Peyer's patch (tissue), 4 donors: ENCODE measurements around the gene CDC42BPA. TPM values are rescaled to one million over a fixed set of nuclear protein-coding genes. Genes with fewer than 3 reads are reported as not detected.

Experiments used
- DNase-seq, 3 donors: peaks; one replicate each; pipeline ENCODE4 v3.0.0-alpha.2; 2017 to 2019
- H3K27ac ChIP-seq, 4 donors: fragments of 200-600 bp; sonication (generic); one replicate each; pipeline ENCODE4 v1.5.1; 2016 to 2019
- H3K27me3 ChIP-seq, 2 donors: fragments of 200-600 bp; sonication (generic); one replicate each; pipeline ENCODE4 v1.5.1; 2019
- H3K36me3 ChIP-seq, 3 donors: fragments of 200-600 bp; sonication (generic); one replicate each; pipeline ENCODE4 v1.5.1; 2016 to 2019
- H3K4me1 ChIP-seq, 4 donors: fragments of 200-600 bp; sonication (generic); one replicate each; pipeline ENCODE4 v1.5.1; 2016 to 2019
- H3K4me3 ChIP-seq, 4 donors: fragments of 200-600 bp; sonication (generic); 1 replicate in 3 of 4; 2 replicates in 1 of 4; pipeline ENCODE4 v1.5.1; 2016 to 2019; ENCODE audit warnings: mild to moderate bottlenecking in 1 of 4
- H3K9me3 ChIP-seq, 4 donors: fragments of 200-600 bp; sonication (generic); one replicate each; pipeline ENCODE4 v1.5.1; 2016 to 2019; ENCODE audit warnings: mild to moderate bottlenecking in 1 of 4
- POLR2A ChIP-seq, 2 donors: fragments of 450-650 bp; IDR thresholded peaks; one replicate each; pipeline ENCODE4 v1.5.1; 2017; ENCODE audit warnings: antibody characterized with exemption in 2 of 2, mild to moderate bottlenecking in 2 of 2, moderate library complexity in 2 of 2
- total RNA-seq, 4 donors: library from RNA; depleted of rRNA; stranded (reverse); fragments of >200 nt; gene quantifications; one replicate each; pipeline ENCODE4 v1.1.0, GENCODE V29; 2016
- TF ChIP-seq, protein P1 (sequence below), 6 experiments: fragments of 450-650 bp in 4 of 6; fragments of 200-600 bp in 2 of 6; sonication (generic) in 1 of 6; IDR thresholded peaks; one replicate each; pipeline ENCODE4 v1.5.1; 2017 to 2019; ENCODE audit warnings: antibody characterized with exemption in 6 of 6, mild to moderate bottlenecking in 3 of 6, moderate library complexity in 1 of 6

Gene CDC42BPA
- total RNA-seq, 4 donors from 2014 or later: 49.3 to 107 (median 53.9) TPM

DNA sequence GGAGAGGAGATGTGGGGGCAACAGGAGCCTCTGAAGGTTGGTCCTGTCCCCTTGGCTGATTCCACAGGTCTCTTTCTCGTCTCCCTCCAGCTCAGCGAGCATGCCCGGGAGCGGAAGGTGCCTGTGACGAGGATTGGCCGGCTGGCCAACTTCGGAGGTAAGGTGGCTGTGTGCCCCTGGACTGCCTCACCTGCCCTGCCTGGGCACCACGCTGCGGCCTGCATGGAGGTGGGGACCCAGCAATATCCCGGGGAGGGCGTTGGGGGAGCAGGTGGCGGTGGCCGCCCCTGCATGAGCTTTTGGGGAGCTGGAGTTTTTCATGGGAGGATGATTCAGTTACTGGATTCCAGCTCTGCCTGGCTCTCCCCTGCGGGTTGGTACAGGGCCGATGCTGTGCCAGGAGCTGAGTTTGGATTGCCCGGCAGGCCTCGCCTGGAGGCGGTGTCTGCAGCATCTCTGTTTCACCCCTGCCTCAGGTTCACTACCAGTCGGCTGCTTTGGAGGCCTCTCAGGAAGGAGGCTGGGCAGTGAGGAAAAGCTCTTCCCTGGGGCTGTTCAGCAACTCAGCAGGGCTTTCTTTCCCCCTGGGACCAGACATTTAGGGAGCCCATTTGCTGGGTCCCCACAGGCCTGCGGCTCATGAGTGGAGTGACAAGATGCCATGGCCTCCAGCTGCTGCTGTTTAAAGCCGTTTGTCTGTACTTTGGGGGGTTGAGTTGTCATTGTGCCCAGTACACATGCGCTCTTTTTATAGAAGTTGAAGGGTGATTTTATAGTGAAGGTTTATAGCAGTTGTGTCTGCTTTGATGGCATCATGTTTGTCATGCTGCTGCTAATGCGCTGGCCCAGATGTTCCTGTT, 352.5 kb downstream of the CDC42BPA start:
- Histone ChIP-seq H3K4me3 (no peak overlapping the region), H3K27me3 (no peaks in the 10 kb centered on the region), H3K27ac (no peak overlapping the region), H3K9me3 (no peaks in the 10 kb centered on the region), H3K36me3 (peaks cover 0 to 31% (median 0%) of the 10 kb centered on the region in 3 donors), H3K4me1 (no peaks in the 10 kb centered on the region)
- no peak for TF ChIP-seq POLR2A (IDR thresholded peaks at IDR 0.05)
- TF ChIP-seq, protein P1, sequence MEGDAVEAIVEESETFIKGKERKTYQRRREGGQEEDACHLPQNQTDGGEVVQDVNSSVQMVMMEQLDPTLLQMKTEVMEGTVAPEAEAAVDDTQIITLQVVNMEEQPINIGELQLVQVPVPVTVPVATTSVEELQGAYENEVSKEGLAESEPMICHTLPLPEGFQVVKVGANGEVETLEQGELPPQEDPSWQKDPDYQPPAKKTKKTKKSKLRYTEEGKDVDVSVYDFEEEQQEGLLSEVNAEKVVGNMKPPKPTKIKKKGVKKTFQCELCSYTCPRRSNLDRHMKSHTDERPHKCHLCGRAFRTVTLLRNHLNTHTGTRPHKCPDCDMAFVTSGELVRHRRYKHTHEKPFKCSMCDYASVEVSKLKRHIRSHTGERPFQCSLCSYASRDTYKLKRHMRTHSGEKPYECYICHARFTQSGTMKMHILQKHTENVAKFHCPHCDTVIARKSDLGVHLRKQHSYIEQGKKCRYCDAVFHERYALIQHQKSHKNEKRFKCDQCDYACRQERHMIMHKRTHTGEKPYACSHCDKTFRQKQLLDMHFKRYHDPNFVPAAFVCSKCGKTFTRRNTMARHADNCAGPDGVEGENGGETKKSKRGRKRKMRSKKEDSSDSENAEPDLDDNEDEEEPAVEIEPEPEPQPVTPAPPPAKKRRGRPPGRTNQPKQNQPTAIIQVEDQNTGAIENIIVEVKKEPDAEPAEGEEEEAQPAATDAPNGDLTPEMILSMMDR (IDR thresholded peaks at IDR 0.05): no peak
- no peak for DNase-seq

DNA sequence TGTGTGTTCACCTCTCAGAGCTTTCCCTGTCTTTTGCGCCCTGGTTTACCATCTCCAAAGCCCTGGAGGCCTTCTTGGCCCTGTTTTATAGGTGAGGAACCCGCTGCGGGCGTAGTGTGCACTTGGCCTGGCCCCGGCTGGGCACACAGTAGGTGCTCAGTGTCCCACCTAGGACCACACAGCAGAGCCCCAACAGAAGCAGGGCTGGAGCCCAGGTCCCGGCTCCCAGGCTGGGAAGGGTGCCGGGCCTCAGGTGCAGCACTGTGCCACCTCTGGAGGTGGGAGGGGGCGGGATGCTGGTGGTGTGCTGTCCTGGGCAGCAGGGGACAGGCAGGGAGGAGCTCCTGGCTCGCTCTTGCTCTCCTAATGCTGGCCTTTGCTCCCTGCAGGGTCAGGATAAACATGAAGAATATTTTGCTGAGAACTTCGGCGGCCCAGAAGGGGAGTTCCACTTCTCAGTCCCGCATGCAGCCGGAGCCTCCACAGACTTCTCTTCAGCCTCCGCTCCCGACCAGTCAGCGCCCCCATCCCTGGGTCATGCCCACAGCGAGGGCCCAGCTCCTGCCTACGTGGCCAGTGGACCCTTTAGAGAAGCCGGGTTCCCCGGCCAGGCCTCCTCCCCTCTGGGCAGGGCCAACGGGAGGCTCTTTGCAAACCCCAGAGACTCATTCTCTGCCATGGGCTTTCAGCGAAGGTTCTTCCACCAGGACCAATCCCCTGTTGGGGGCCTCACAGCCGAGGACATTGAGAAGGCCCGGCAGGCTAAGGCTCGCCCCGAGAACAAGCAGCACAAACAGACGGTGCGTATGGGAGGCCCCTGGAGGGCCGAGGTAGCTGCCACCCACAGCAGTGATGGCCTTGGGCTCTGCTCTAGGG, 353.4 kb downstream of the CDC42BPA start:
- peaks cover 0 to 23% (median 0%) of the 10 kb centered on the region in 3 donors for H3K36me3 ChIP-seq

DNA sequence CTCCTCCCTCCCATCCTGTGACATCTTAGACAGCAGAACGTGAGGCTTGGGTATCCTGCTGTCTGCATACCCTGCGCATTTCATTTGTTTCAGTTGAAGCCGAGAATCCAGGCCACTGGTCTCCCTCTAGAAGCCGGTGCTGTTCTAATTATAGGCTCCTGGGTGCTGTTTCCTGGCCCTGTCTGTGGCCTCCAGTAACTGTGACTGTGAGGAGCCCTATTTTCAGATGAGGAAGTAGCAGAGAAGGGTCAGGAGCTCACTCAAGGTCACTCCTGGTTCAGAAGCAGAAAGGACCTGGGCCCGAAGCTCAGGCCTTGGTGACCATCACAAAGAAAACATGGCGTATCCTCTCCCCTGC, 354.2 kb downstream of the CDC42BPA start:
- Histone ChIP-seq H3K27me3 (no peaks in the 10 kb centered on the region), H3K4me3 (no peak overlapping the region), H3K4me1 (no peaks in the 10 kb centered on the region), H3K36me3 (peaks cover 0 to 21% (median 0%) of the 10 kb centered on the region in 3 donors), H3K27ac (no peak overlapping the region), H3K9me3 (no peaks in the 10 kb centered on the region)
- DNase-seq: no peak
- TF ChIP-seq, protein P1 (IDR thresholded peaks at IDR 0.05): no peak
- no peak for TF ChIP-seq POLR2A (IDR thresholded peaks at IDR 0.05)

More for the DNA sequence above, 353.4 kb downstream of the CDC42BPA start:
- Histone ChIP-seq H3K27ac (no peak overlapping the region), H3K9me3 (no peaks in the 10 kb centered on the region), H3K27me3 (no peaks in the 10 kb centered on the region), H3K4me1 (no peaks in the 10 kb centered on the region), H3K4me3 (no peak overlapping the region)
- TF ChIP-seq, protein P1 (IDR thresholded peaks at IDR 0.05): no peak
- no peak for TF ChIP-seq POLR2A (IDR thresholded peaks at IDR 0.05)
- DNase-seq: no peak

DNA sequence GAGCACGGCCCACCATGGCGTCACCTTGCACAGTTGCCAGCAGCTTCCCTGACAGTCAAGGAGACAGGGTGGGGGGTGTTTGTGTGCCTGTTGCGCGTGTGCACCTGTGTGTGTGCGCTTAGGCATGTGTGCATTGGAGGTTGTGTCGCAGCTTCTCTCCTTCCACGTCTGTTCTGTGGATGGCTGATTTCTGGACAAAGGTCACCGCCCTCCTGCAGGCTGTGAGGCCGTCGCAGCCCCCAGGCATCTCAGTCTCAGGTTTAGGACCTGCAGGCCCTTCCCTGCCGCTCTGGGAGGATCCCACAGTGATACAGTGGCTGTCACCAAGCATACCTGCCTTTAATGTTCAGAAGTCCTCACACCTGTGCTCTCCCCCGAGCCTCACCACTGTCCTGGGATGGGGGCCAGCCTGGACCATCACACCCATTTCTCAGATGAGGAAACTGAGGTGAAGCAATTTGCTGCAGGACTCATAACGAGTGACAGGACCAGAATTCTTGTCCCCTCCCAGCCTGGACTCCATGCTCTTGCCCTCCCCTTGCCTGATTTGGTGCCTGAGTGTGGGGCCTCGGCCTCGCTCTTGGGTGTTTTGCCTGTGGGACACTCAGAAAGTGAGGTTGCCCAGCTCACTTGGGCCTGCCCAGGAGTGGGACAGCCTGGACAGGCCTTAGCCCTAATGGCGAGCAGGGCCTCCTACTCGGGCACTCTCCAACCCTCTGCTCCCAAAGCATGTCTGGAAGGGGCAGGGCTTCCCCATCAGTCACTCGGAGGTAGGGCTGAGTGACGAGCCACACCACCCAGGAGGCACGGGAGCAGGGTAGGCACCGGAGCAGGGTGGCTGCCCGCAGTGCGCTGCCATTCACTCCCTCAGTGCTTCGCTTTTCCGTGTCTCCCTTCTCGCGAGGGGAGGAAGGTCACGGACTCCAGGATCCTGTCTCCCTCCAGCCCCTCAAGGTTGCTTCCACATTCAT, 355.6 kb downstream of the CDC42BPA start:
- Histone ChIP-seq H3K9me3 (no peaks in the 10 kb centered on the region), H3K4me1 (no peaks in the 10 kb centered on the region), H3K36me3 (peaks cover 0 to 21% (median 0%) of the 10 kb centered on the region in 3 donors), H3K4me3 (no peak overlapping the region), H3K27ac (no peak overlapping the region), H3K27me3 (no peaks in the 10 kb centered on the region)
- DNase-seq: no peak
- TF ChIP-seq, protein P1 (IDR thresholded peaks at IDR 0.05): no peak
- no peak for TF ChIP-seq POLR2A (IDR thresholded peaks at IDR 0.05)
